GM23248 (cell line): ENCODE measurements around the gene ZFP36L1. TPM values are rescaled to one million over a fixed set of nuclear protein-coding genes. Genes with fewer than 3 reads are reported as not detected.

Experiments
- DNase-seq: peaks from one replicate; pipeline ENCODE4 v3.0.0-alpha.2; 2015
- H2AFZ ChIP-seq: fragments of 200-600 bp; sonication (generic); 2 replicates; pipeline ENCODE4 v1.6.1; 2016; ENCODE audit warnings: antibody characterized with exemption
- H3F3A ChIP-seq: fragments of 200-600 bp; sonication (generic); 2 replicates; pipeline ENCODE4 v1.6.1; 2016; ENCODE audit warnings: mild to moderate bottlenecking, antibody characterized with exemption, mixed run types; ENCODE audit not compliant: insufficient read depth
- H3K27ac ChIP-seq: fragments of 200-600 bp; sonication (generic); 2 replicates; pipeline ENCODE4 v1.5.1; 2016; ENCODE audit warnings: mild to moderate bottlenecking
- H3K27me3 ChIP-seq: fragments of 200-600 bp; sonication (generic); replicated peaks from 2 replicates; pipeline ENCODE4 v1.6.1; 2016; ENCODE audit warnings: mild to moderate bottlenecking; ENCODE audit not compliant: insufficient read depth
- H3K36me3 ChIP-seq: fragments of 200-600 bp; sonication (generic); 2 replicates; pipeline ENCODE4 v1.6.1; 2016; ENCODE audit warnings: low read depth, mild to moderate bottlenecking
- H3K4me1 ChIP-seq: fragments of 200-600 bp; sonication (generic); 2 replicates; pipeline ENCODE4 v1.6.1; 2016; ENCODE audit warnings: mild to moderate bottlenecking; ENCODE audit not compliant: insufficient read depth
- H3K4me2 ChIP-seq: fragments of 200-600 bp; sonication (generic); one replicate; pipeline ENCODE4 v1.6.1; 2016; ENCODE audit warnings: mild to moderate bottlenecking; ENCODE audit not compliant: unreplicated experiment
- H3K4me3 ChIP-seq: fragments of 200-600 bp; sonication (generic); 2 replicates; pipeline ENCODE4 v1.5.1; 2016; ENCODE audit warnings: mild to moderate bottlenecking
- H3K79me2 ChIP-seq: fragments of 200-600 bp; sonication (generic); 2 replicates; pipeline ENCODE4 v1.6.1; 2016; ENCODE audit warnings: mild to moderate bottlenecking; ENCODE audit not compliant: insufficient read depth
- H3K9ac ChIP-seq: fragments of 200-600 bp; sonication (generic); 2 replicates; pipeline ENCODE4 v1.6.1; 2016; ENCODE audit warnings: mild to moderate bottlenecking
- H3K9me2 ChIP-seq: fragments of 200-600 bp; sonication (generic); 2 replicates; pipeline ENCODE4 v1.6.1; 2016; ENCODE audit warnings: mixed run types, mild to moderate bottlenecking, moderate library complexity; ENCODE audit not compliant: insufficient read depth
- H3K9me3 ChIP-seq: fragments of 200-600 bp; sonication (generic); one replicate; pipeline ENCODE4 v1.6.1; 2017; ENCODE audit warnings: low read depth
- H4K20me1 ChIP-seq: fragments of 200-600 bp; sonication (generic); 2 replicates; pipeline ENCODE4 v1.6.0; 2016; ENCODE audit not compliant: insufficient read depth
- EZH2 ChIP-seq: fragments of 200-600 bp; sonication (generic); IDR thresholded peaks from 2 replicates; pipeline ENCODE4 v1.6.1; 2018; ENCODE audit warnings: antibody characterized with exemption, mild to moderate bottlenecking; ENCODE audit not compliant: insufficient read depth, poor library complexity, severe bottlenecking
- EZH2phosphoT487 ChIP-seq: fragments of 200-600 bp; sonication (generic); IDR thresholded peaks from 2 replicates; pipeline ENCODE4 v1.6.1; 2018; ENCODE audit warnings: antibody characterized with exemption, moderate library complexity, mild to moderate bottlenecking, low read depth; ENCODE audit not compliant: insufficient read depth
- WGBS, 2 experiments: methylation state at CpG; one replicate each; pipeline ENCODE4 v1.1.6; 2015 to 2017; ENCODE audit warnings: low lambda C conversion rate in 2 of 2, low coverage in 1 of 2; ENCODE audit errors: missing lambda C conversion rate in 2 of 2; 5-methylcytosine and 5-hydroxymethylcytosine counted together
- in situ Hi-C: fragments of 300-500 bp; cut with MboI; formaldehyde crosslinking; loops from 2 replicates; pipeline ENCODE4 v1.15.0; 2020
- polyA plus RNA-seq: library from polyadenylated mRNA; unstranded; fragments of >200 nt; fragmentation: Nextera tagmentation; extraction: Ambion mirVana; gene quantifications from 2 replicates; pipeline ENCODE4 v1.2.1, GENCODE V29; 2016
- total RNA-seq: library from RNA; depleted of rRNA; stranded (reverse); fragments of >200 nt; shearing (Covaris generic); gene quantifications from 2 replicates; pipeline ENCODE4 v1.2.3, GENCODE V29; 2014

Gene ZFP36L1
- total and polyA plus RNA-seq, 2 experiments from 2014 or later, result 92.9 to 599 TPM

DNA sequence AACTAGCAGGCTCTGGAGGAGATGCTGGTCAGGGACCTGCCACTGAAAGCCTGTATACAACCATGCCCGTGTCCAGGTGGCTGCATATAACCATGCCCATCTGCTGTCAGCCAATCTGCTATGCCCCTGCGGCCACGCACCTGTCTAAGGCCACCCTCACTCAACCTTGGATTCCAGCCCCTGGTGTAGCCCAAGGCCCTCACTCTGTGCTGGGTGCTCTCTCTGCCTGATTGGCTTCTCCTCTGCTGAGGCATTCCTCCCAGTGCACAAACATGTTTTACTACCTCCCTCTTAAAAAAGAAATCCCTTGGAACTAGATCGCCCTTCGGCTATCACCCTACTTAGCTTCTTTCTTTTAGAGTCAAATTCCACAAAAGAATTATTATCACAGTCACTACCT, 45.5 kb downstream of the ZFP36L1 start:
- Histone ChIP-seq H3K9me3 (no peaks in the 10 kb centered on the region), H3F3A (no peaks in the 10 kb centered on the region), H3K27ac (no peak overlapping the region), H3K4me3 (no peak overlapping the region), H3K9me2 (no peaks in the 10 kb centered on the region), H3K36me3 (no peaks in the 10 kb centered on the region), H3K79me2 (no peaks in the 10 kb centered on the region), H2AFZ (no peak overlapping the region), H3K4me1 (no peaks in the 10 kb centered on the region), H3K27me3 (no peaks in the 10 kb centered on the region), H3K9ac (no peak overlapping the region), H3K4me2 (no peak overlapping the region), H4K20me1 (no peaks in the 10 kb centered on the region)
- in situ Hi-C loops, result no loop called here
- no peak for DNase-seq
- WGBS, 2 experiments, result 94 to 100% methylated on average over 5 of the region's 5 CpGs
- TF ChIP-seq EZH2, result no peak
- TF ChIP-seq EZH2phosphoT487, result no peak

DNA sequence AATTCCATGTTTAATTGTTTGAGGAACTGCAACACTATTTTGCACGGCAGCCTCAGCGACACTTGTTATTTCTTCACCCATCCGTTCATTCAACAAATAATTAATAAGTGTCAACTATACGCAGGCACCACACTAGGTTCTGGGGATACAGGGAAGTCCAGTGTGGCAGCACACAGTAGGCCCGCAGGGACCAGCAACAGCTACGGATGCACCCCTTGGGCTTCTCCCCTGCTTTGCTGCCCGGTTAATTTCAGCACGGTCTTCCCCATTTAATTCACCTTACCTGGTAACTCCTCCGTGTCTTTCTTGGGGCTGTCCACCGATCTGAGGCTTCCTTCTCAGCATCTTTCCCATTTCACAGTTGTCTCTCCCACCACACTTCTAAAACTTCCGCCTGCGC, 48.3 kb downstream of the ZFP36L1 start:
- no peaks in the 10 kb centered on the region for H3K9me2 ChIP-seq
- no peak overlapping the region for H3K4me3 ChIP-seq
- H3K27ac ChIP-seq, result no peak overlapping the region
- no peak overlapping the region for H3K4me2 ChIP-seq
- H2AFZ ChIP-seq, result no peak overlapping the region
- H3K79me2 ChIP-seq, result no peaks in the 10 kb centered on the region
- H3K4me1 ChIP-seq, result no peaks in the 10 kb centered on the region
- no peak overlapping the region for H3K9ac ChIP-seq
- DNase-seq, result no peak
- no peaks in the 10 kb centered on the region for H4K20me1 ChIP-seq
- TF ChIP-seq EZH2phosphoT487 (no peak), EZH2 (no peak)
- no peaks in the 10 kb centered on the region for H3K9me3 ChIP-seq
- in situ Hi-C loops, result no loop called here
- no peaks in the 10 kb centered on the region for H3K27me3 ChIP-seq
- H3K36me3 ChIP-seq, result no peaks in the 10 kb centered on the region
- no peaks in the 10 kb centered on the region for H3F3A ChIP-seq
- WGBS, 2 experiments, result 84 to 86% methylated on average over 12 of the region's 12 CpGs

DNA sequence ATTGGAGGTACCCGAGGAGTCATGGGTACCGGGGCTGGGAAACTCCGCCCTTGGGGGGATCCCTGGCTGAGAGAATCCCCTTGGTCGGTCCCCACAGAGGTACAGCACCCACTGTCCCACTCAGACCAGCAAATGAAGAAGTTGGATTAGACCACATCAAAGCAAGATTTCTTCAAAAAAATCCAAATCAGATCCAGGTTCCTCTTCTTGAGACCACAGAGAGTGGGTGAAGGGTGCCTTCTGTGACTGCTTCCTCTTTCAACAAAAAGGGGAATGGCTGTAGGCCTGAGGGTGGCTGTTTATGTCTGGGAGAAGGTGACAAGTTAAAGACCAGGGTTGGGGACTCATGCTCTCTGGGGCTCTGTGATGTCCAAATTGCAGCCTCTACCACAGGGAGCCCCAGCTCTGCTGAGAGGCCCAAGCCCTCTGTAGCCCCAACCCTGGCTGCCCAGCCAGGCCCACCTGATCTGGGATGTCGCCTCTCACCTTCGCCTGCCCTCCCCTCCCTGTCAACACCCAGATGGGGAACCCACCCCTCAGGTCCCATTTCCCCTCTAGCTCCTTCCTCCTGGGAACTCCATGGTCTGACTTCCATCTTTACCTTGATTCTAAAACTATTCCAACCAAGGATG, 50.9 kb downstream of the ZFP36L1 start:
- WGBS, 2 experiments, result 91 to 98% methylated on average over 6 of the region's 6 CpGs
- Histone ChIP-seq H4K20me1 (no peaks in the 10 kb centered on the region), H3K36me3 (no peaks in the 10 kb centered on the region), H3K27me3 (no peaks in the 10 kb centered on the region), H3K9ac (no peak overlapping the region), H3K9me3 (no peaks in the 10 kb centered on the region), H3K4me1 (no peaks in the 10 kb centered on the region), H3K4me2 (no peak overlapping the region), H2AFZ (no peak overlapping the region), H3F3A (no peaks in the 10 kb centered on the region), H3K4me3 (no peak overlapping the region), H3K27ac (no peak overlapping the region), H3K9me2 (no peaks in the 10 kb centered on the region), H3K79me2 (no peaks in the 10 kb centered on the region)
- TF ChIP-seq EZH2phosphoT487 (no peak), EZH2 (no peak)
- in situ Hi-C loops, result no loop called here
- no peak for DNase-seq

DNA sequence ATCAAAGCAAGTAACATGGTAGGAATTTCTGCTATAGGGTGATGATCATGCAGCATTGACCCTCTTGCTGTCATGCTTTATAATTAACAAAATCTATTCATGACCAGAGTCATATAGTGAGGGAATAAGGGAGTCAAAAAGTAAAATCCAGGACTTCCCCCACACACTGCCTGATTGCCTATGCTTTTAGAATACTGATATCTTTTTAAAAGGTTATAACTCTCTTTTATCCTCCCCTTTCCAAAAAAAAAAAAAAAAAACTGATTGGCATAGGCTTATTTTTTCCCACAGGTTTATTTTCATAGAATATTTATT, 51.4 kb downstream of the ZFP36L1 start:
- Histone ChIP-seq H3K9me2 (no peaks in the 10 kb centered on the region), H3K36me3 (no peaks in the 10 kb centered on the region), H3K9ac (no peak overlapping the region), H3K79me2 (no peaks in the 10 kb centered on the region), H3K9me3 (no peaks in the 10 kb centered on the region), H3K4me1 (no peaks in the 10 kb centered on the region), H4K20me1 (no peaks in the 10 kb centered on the region), H2AFZ (no peak overlapping the region), H3F3A (no peaks in the 10 kb centered on the region), H3K4me2 (no peak overlapping the region), H3K27me3 (no peaks in the 10 kb centered on the region), H3K4me3 (no peak overlapping the region), H3K27ac (no peak overlapping the region)
- TF ChIP-seq EZH2, result no peak
- no peak for TF ChIP-seq EZH2phosphoT487
- DNase-seq, result no peak
- in situ Hi-C loops, result no loop called here
